WI38 (cell line): ENCODE measurements around the gene STAMBPL1.

Source experiments
- H3K4me3 ChIP-seq: 2 replicates; pipeline ENCODE4 v1.5.1; 2011; ENCODE audit warnings: low read depth, mild to moderate bottlenecking, control low read depth, low read length
- CTCF ChIP-seq: IDR thresholded peaks from 2 replicates; pipeline ENCODE4 v1.5.1; 2012; ENCODE audit warnings: low read depth, mild to moderate bottlenecking, control low read depth, low read length

The STAMBPL1 gene

GRCh38 chr10:88913127-88913526 lies 33.1 kb downstream of the STAMBPL1 start:
- no peak overlapping the region for H3K4me3 ChIP-seq
- TF ChIP-seq CTCF = no peak

GRCh38 chr10:88913788-88914187 lies 33.7 kb downstream of the STAMBPL1 start:
- H3K4me3 ChIP-seq = no peak overlapping the region
- no peak for TF ChIP-seq CTCF

- no peak for TF ChIP-seq CTCF
- no peak overlapping the region for H3K4me3 ChIP-seq
Observed at GRCh38 chr10:88915781-88916180, 35.7 kb downstream of the STAMBPL1 start.

GRCh38 chr10:88916231-88916630 lies 36.2 kb downstream of the STAMBPL1 start:
- TF ChIP-seq CTCF = no peak
- no peak overlapping the region for H3K4me3 ChIP-seq

- H3K4me3 ChIP-seq = no peak overlapping the region
- TF ChIP-seq CTCF = no peak
Observed at GRCh38 chr10:88916986-88917385, 36.9 kb downstream of the STAMBPL1 start.

- TF ChIP-seq CTCF = no peak
- H3K4me3 ChIP-seq = no peak overlapping the region
Observed at GRCh38 chr10:88918191-88918905, 38.3 kb downstream of the STAMBPL1 start.

- no peak for TF ChIP-seq CTCF
- no peak overlapping the region for H3K4me3 ChIP-seq
Observed at GRCh38 chr10:88919041-88919440, 39.0 kb downstream of the STAMBPL1 start.
